GM12878 (cell line): Measurements from ENCODE around the gene ITM2A.

Experiments used
- BCL3 ChIP-seq: IDR thresholded peaks from 2 replicates; pipeline ENCODE4 v1.6.1; 2011; ENCODE audit warnings: borderline replicate concordance, low read depth, mild to moderate bottlenecking, moderate library complexity, low read length; ENCODE audit not compliant: insufficient read depth, poor library complexity, severe bottlenecking
- CTCF ChIP-seq, 3 experiments: IDR thresholded peaks in 2 of 3; conservative IDR thresholded peaks in 1 of 3; 2 replicates each; pipeline ENCODE4 v1.5.1; 2011; ENCODE audit warnings: low read depth in 3 of 3, low read length in 3 of 3, mild to moderate bottlenecking in 3 of 3, control low read depth in 2 of 3, moderate library complexity in 2 of 3, inconsistent platforms in 1 of 3, mixed read lengths in 1 of 3; ENCODE audit not compliant: control insufficient read depth in 2 of 3, insufficient read depth in 1 of 3; ENCODE audit errors: extremely low read depth in 1 of 3
- JUND ChIP-seq: IDR thresholded peaks from 2 replicates; pipeline ENCODE4 v1.6.1; 2012; ENCODE audit warnings: low read depth, mild to moderate bottlenecking, low read length, improper control_type of control experiment, moderate library complexity

GRCh38 chrX:79413963-79414362, 46.8 kb upstream of the ITM2A start:
- TF ChIP-seq BCL3 (no peak), CTCF (IDR thresholded peaks at IDR 0.05 in 2 of 3, conservative IDR thresholded peaks at IDR 0.05 in 1 of 3; ENCODE audit: control insufficient read depth in 2 of 3, extremely low read depth in 1 of 3, insufficient read depth in 1 of 3, low read depth in 3 of 3, low read length in 3 of 3) (no peak), JUND (no peak)
